Measurements from ENCODE around the gene TMC4.

DNA sequence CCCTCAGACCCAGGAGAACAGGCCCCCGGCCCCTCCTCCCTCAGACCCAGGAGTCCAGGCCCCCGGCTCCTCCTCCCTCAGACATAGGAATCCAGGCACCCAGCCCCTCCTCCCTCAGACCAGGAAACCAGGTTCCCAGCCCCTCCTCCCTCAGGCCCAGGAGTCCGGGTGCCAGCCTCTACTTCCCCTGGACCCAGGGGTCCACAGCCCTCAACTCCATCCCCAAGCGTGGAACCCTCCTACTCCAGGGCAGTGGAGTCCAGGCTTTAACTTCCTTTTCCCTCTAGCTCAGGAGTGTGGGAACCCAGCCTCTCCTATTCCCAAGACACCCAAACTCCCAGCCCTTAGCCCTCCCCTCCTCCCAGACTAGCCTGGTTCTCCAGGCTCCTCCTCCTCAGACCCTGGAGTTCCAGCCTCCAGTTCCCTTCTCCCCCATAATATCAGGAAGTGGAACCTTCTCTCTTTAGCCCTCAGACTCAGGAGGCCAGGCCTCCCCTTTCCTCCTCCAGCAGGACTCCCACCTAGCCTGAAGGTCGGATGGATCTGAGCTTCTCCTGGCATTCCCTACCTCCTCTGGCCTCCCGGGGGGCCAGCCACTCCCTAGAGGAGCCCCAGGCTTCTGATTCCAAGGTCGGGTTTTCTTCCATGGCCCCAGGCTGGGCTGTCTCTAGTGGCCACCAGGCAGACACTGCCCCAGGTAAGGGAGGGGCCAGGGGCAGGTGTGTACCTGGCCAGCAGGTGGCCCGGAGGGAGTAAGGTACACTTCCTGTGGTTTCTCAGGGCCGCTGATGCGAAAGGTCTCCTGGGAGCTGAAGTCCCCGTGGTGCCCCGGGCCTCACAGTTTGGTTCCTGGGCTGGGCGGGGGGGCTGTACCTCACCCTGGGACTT, at the start of gene TMC4:
- TF ChIP-seq, protein P1, sequence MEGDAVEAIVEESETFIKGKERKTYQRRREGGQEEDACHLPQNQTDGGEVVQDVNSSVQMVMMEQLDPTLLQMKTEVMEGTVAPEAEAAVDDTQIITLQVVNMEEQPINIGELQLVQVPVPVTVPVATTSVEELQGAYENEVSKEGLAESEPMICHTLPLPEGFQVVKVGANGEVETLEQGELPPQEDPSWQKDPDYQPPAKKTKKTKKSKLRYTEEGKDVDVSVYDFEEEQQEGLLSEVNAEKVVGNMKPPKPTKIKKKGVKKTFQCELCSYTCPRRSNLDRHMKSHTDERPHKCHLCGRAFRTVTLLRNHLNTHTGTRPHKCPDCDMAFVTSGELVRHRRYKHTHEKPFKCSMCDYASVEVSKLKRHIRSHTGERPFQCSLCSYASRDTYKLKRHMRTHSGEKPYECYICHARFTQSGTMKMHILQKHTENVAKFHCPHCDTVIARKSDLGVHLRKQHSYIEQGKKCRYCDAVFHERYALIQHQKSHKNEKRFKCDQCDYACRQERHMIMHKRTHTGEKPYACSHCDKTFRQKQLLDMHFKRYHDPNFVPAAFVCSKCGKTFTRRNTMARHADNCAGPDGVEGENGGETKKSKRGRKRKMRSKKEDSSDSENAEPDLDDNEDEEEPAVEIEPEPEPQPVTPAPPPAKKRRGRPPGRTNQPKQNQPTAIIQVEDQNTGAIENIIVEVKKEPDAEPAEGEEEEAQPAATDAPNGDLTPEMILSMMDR (IDR thresholded peaks at IDR 0.05 in 4 of 5, conservative IDR thresholded peaks at IDR 0.05 in 1 of 5), result no peak
- TF ChIP-seq POLR2A (IDR thresholded peaks at IDR 0.05), result no peak

Measured in gastrocnemius medialis (tissue), 4 donors.